Measurements from ENCODE around the gene CUBN. TPM values are rescaled to one million over a fixed set of nuclear protein-coding genes. Genes with fewer than 3 reads are reported as not detected.

CUBN gene
- total RNA-seq, 2 donors from 2014 or later, result 0.75 to 1.3 TPM

DNA sequence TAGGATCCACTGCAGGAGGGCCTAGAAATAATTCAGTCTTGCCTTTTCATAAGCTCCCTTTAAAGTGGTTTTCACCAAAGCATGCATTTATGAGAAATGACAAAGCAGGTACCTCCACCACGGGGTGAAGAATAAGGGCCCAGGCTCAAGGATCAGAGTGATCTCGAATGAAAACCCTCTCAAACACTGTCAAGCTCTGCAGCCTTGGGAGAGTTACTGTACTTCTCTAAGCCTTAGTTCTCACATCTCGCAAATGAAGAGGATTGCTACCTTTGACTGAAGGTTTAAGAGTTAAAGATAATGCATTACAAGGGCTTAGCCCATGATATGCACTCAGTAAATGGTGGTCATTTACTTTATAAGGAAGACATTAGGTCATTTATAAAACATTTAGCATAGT lies 81.7 kb downstream of the CUBN start:
- peaks cover 18% of the 10 kb centered on the region for H3K9me3 Mint-ChIP-seq
- H3K4me3 ChIP-seq (ENCODE audit: low read length), result no peak overlapping the region
- whole genome bisulfite sequencing, 2 experiments (ENCODE audit: insufficient coverage in 1 of 2, insufficient read length in 1 of 2), result 72 to 83% methylated on average over 1 to 3 of the region's 3 CpGs

GRCh38 chr10:17046989-17047388 lies 82.6 kb downstream of the CUBN start:
- Mint-ChIP-seq H3K4me1 (peaks cover 7% of the 10 kb centered on the region), H3K27ac (no peak overlapping the region), H3K27me3 (ENCODE audit: insufficient read depth) (no peaks in the 10 kb centered on the region), H3K9me3 (peaks cover 13% of the 10 kb centered on the region), H3K4me3 (no peak overlapping the region), H3K36me3 (ENCODE audit: low read depth) (peaks cover 3% of the 10 kb centered on the region)
- Histone ChIP-seq H3K9me3 (ENCODE audit: control insufficient read depth, low read length) (peaks cover 4% of the 10 kb centered on the region), H3K27me3 (ENCODE audit: control insufficient read depth, insufficient read depth, low read length, poor library complexity, severe bottlenecking) (no peaks in the 10 kb centered on the region), H3K36me3 (ENCODE audit: control insufficient read depth, insufficient read depth, low read length) (no peaks in the 10 kb centered on the region), H3K27ac (ENCODE audit: low read depth, low read length) (no peak overlapping the region), H3K4me1 (ENCODE audit: control insufficient read depth, insufficient read depth, low read length) (no peaks in the 10 kb centered on the region), H3K9ac (ENCODE audit: extremely low read depth, low read length, poor library complexity, severe bottlenecking) (no peak overlapping the region), H3K4me3 (ENCODE audit: low read length) (no peak overlapping the region)
- 100% methylated on average over 1 of the region's 1 CpG for WGBS, 2 experiments (ENCODE audit: insufficient coverage in 1 of 2, insufficient read length in 1 of 2)
- no peak for DNase-seq
- TF ChIP-seq, protein P1, sequence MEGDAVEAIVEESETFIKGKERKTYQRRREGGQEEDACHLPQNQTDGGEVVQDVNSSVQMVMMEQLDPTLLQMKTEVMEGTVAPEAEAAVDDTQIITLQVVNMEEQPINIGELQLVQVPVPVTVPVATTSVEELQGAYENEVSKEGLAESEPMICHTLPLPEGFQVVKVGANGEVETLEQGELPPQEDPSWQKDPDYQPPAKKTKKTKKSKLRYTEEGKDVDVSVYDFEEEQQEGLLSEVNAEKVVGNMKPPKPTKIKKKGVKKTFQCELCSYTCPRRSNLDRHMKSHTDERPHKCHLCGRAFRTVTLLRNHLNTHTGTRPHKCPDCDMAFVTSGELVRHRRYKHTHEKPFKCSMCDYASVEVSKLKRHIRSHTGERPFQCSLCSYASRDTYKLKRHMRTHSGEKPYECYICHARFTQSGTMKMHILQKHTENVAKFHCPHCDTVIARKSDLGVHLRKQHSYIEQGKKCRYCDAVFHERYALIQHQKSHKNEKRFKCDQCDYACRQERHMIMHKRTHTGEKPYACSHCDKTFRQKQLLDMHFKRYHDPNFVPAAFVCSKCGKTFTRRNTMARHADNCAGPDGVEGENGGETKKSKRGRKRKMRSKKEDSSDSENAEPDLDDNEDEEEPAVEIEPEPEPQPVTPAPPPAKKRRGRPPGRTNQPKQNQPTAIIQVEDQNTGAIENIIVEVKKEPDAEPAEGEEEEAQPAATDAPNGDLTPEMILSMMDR (conservative IDR thresholded peaks at IDR 0.05), result no peak

More for the DNA sequence above, 81.7 kb downstream of the CUBN start:
- Mint-ChIP-seq H3K4me3 (no peak overlapping the region), H3K27ac (no peak overlapping the region), H3K27me3 (ENCODE audit: insufficient read depth) (no peaks in the 10 kb centered on the region), H3K36me3 (ENCODE audit: low read depth) (peaks cover 4% of the 10 kb centered on the region), H3K4me1 (peaks cover 7% of the 10 kb centered on the region)
- Histone ChIP-seq H3K9me3 (ENCODE audit: control insufficient read depth, low read length) (peaks cover 11% of the 10 kb centered on the region), H3K27ac (ENCODE audit: low read depth, low read length) (no peak overlapping the region), H3K36me3 (ENCODE audit: control insufficient read depth, insufficient read depth, low read length) (no peaks in the 10 kb centered on the region), H3K27me3 (ENCODE audit: control insufficient read depth, insufficient read depth, low read length, poor library complexity, severe bottlenecking) (no peaks in the 10 kb centered on the region), H3K9ac (ENCODE audit: extremely low read depth, low read length, poor library complexity, severe bottlenecking) (no peak overlapping the region), H3K4me1 (ENCODE audit: control insufficient read depth, insufficient read depth, low read length) (no peaks in the 10 kb centered on the region)
- DNase-seq, result no peak
- TF ChIP-seq, protein P1 (conservative IDR thresholded peaks at IDR 0.05), result no peak

GRCh38 chr10:17043586-17043985 lies 86.0 kb downstream of the CUBN start:
- Mint-ChIP-seq H3K27ac (no peak overlapping the region), H3K4me3 (no peak overlapping the region), H3K27me3 (ENCODE audit: insufficient read depth) (no peaks in the 10 kb centered on the region), H3K9me3 (no peaks in the 10 kb centered on the region), H3K4me1 (peaks cover 5% of the 10 kb centered on the region), H3K36me3 (ENCODE audit: low read depth) (no peaks in the 10 kb centered on the region)
- H3K9ac ChIP-seq (ENCODE audit: extremely low read depth, low read length, poor library complexity, severe bottlenecking), result no peak overlapping the region
- H3K27ac ChIP-seq (ENCODE audit: low read depth, low read length), result no peak overlapping the region
- no peaks in the 10 kb centered on the region for H3K27me3 ChIP-seq (ENCODE audit: control insufficient read depth, insufficient read depth, low read length, poor library complexity, severe bottlenecking)
- H3K9me3 ChIP-seq (ENCODE audit: control insufficient read depth, low read length), result no peaks in the 10 kb centered on the region
- no peak for DNase-seq
- WGBS, 2 experiments (ENCODE audit: insufficient coverage in 1 of 2, insufficient read length in 1 of 2), result 88 to 92% methylated on average over 8 of the region's 8 CpGs
- no peaks in the 10 kb centered on the region for H3K36me3 ChIP-seq (ENCODE audit: control insufficient read depth, insufficient read depth, low read length)
- H3K4me3 ChIP-seq (ENCODE audit: low read length), result no peak overlapping the region
- TF ChIP-seq, protein P1 (conservative IDR thresholded peaks at IDR 0.05), result no peak
- H3K4me1 ChIP-seq (ENCODE audit: control insufficient read depth, insufficient read depth, low read length), result no peaks in the 10 kb centered on the region

Data from endodermal cell (in vitro differentiated cells).